GM12875 (cell line): ENCODE measurements around the gene DCUN1D1.

Experiments
- H3K4me3 ChIP-seq: one replicate; pipeline ENCODE4 v1.5.1; 2011; ENCODE audit warnings: low read depth, low read length, control low read depth
- TF ChIP-seq, protein P1 (sequence below): IDR thresholded peaks from 2 replicates; pipeline ENCODE4 v1.5.1; 2011; ENCODE audit warnings: low read depth, mild to moderate bottlenecking, control low read depth, inconsistent platforms, low read length, moderate library complexity, borderline replicate concordance; ENCODE audit not compliant: insufficient read depth

The DCUN1D1 gene

GRCh38 chr3:182967218-182968204, 12.8 kb downstream of the DCUN1D1 start:
- TF ChIP-seq, protein P1, sequence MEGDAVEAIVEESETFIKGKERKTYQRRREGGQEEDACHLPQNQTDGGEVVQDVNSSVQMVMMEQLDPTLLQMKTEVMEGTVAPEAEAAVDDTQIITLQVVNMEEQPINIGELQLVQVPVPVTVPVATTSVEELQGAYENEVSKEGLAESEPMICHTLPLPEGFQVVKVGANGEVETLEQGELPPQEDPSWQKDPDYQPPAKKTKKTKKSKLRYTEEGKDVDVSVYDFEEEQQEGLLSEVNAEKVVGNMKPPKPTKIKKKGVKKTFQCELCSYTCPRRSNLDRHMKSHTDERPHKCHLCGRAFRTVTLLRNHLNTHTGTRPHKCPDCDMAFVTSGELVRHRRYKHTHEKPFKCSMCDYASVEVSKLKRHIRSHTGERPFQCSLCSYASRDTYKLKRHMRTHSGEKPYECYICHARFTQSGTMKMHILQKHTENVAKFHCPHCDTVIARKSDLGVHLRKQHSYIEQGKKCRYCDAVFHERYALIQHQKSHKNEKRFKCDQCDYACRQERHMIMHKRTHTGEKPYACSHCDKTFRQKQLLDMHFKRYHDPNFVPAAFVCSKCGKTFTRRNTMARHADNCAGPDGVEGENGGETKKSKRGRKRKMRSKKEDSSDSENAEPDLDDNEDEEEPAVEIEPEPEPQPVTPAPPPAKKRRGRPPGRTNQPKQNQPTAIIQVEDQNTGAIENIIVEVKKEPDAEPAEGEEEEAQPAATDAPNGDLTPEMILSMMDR: no peak
- H3K4me3 ChIP-seq: no peak overlapping the region

DNA sequence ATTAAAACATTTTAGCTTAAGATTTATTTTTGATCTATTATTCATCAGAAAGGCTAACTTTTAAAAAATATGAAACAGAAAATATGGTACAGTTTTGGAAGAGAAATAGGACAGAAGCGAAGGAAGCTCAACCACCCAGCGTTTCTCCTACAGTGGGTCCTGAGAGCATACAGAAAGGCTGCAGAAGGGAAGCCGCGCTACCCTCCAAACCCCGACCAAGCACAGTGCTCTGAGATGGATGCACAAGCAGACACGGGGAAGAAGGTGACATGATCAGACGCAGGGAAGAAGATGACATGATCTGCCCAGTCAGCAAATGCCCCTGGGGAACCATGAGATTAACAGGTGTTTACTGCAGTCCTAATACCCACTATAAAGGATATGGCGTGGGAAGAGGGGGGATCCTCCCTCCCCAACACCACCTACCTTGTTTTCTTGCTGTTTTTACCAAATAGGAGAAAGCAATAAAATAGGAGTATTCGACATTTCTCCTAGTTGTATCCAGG, 14.4 kb downstream of the DCUN1D1 start:
- TF ChIP-seq, protein P1: no peak
- no peak overlapping the region for H3K4me3 ChIP-seq

DNA sequence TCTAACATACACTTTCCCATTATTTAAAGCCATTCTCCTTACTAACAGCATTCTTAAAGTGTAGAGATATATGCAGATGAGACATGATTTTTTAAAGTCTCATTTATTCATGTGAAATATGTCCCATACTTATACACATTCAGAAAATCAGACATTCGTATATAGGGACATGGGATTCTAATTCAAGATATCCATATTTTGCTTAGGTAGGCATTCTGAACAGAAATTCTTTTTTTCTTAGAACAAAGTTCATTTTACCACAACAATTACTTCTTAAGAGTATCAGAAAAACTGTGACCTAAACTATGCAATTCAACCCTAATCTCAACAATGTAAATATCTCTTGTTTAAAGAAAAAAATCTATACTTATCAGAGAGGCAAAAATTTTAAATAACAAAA, 16.2 kb downstream of the DCUN1D1 start:
- TF ChIP-seq, protein P1: no peak
- H3K4me3 ChIP-seq: no peak overlapping the region

- TF ChIP-seq, protein P1: no peak
- H3K4me3 ChIP-seq: no peak overlapping the region
These were observed 18.2 kb downstream of the DCUN1D1 start for GRCh38 chr3:182962166-182962565.

GRCh38 chr3:182959474-182960350, 20.6 kb downstream of the DCUN1D1 start:
- TF ChIP-seq, protein P1: no peak
- H3K4me3 ChIP-seq: no peak overlapping the region

GRCh38 chr3:182957676-182958266, 22.6 kb downstream of the DCUN1D1 start:
- H3K4me3 ChIP-seq: no peak overlapping the region
- TF ChIP-seq, protein P1: no peak
